ENCODE data around the gene RPUSD1. TPM values are rescaled to one million over a fixed set of nuclear protein-coding genes. Genes with fewer than 3 reads are reported as not detected.

Gene RPUSD1
- total RNA-seq, 1 donor from 2014 or later, result 28.5 TPM

DNA sequence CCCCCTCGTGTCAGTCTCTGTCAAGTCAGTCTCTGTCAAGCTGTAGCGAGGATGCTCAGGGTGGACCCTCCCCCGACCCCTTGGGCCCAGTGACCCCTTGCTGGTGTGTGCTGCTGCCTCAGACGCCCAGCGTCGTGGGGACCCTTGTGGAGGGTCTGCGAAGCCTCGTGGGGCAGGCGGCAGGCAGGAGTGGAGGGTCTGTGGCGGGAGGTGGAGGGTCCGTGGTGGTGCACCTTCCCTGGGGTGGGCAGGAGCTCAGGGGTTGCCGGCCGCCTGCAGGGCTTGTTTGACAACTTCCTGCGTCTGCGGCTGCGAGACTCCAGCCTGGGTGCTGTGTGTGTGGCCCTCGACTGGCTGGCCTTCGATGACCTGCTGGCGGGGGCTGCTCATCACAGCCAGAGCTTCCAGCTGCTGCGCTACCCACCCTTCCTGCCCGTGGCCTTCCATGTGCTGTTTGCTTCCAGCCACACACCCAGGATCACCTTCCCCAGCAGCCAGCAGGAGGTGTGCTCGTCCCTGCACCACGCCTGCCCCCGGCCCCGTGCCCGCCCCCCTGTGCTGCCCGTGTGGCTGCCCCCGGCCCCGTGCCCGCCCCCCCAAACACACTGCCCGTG lies 6.8 kb upstream of the RPUSD1 start:
- H3K4me3 Mint-ChIP-seq (ENCODE audit: unreplicated experiment), result no peak overlapping the region
- H3K4me1 Mint-ChIP-seq (ENCODE audit: low read depth, unreplicated experiment), result no peaks in the 10 kb centered on the region
- H3K36me3 Mint-ChIP-seq (ENCODE audit: unreplicated experiment), result no peaks in the 10 kb centered on the region
- H3K27ac Mint-ChIP-seq (ENCODE audit: unreplicated experiment), result no peak overlapping the region
- TF ChIP-seq, protein P1, sequence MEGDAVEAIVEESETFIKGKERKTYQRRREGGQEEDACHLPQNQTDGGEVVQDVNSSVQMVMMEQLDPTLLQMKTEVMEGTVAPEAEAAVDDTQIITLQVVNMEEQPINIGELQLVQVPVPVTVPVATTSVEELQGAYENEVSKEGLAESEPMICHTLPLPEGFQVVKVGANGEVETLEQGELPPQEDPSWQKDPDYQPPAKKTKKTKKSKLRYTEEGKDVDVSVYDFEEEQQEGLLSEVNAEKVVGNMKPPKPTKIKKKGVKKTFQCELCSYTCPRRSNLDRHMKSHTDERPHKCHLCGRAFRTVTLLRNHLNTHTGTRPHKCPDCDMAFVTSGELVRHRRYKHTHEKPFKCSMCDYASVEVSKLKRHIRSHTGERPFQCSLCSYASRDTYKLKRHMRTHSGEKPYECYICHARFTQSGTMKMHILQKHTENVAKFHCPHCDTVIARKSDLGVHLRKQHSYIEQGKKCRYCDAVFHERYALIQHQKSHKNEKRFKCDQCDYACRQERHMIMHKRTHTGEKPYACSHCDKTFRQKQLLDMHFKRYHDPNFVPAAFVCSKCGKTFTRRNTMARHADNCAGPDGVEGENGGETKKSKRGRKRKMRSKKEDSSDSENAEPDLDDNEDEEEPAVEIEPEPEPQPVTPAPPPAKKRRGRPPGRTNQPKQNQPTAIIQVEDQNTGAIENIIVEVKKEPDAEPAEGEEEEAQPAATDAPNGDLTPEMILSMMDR (IDR thresholded peaks at IDR 0.05; ENCODE audit: partially characterized antibody, unreplicated experiment), result no peak
- H3K9me3 Mint-ChIP-seq (ENCODE audit: unreplicated experiment), result peaks cover 5% of the 10 kb centered on the region
- no peak for DNase-seq
- H3K27me3 Mint-ChIP-seq (ENCODE audit: unreplicated experiment), result peaks cover 5% of the 10 kb centered on the region

- peaks cover 5% of the 10 kb centered on the region for H3K27me3 Mint-ChIP-seq (ENCODE audit: unreplicated experiment)
- no peak overlapping the region for H3K4me3 Mint-ChIP-seq (ENCODE audit: unreplicated experiment)
- no peaks in the 10 kb centered on the region for H3K36me3 Mint-ChIP-seq (ENCODE audit: unreplicated experiment)
- TF ChIP-seq, protein P1 (IDR thresholded peaks at IDR 0.05; ENCODE audit: partially characterized antibody, unreplicated experiment), result no peak
- no peak for DNase-seq
- peaks cover 5% of the 10 kb centered on the region for H3K9me3 Mint-ChIP-seq (ENCODE audit: unreplicated experiment)
- H3K4me1 Mint-ChIP-seq (ENCODE audit: low read depth, unreplicated experiment), result no peaks in the 10 kb centered on the region
- H3K27ac Mint-ChIP-seq (ENCODE audit: unreplicated experiment), result no peak overlapping the region
These were observed 6.1 kb upstream of the RPUSD1 start for GRCh38 chr16:794091-794822.

GRCh38 chr16:793414-793813 lies 5.2 kb upstream of the RPUSD1 start:
- TF ChIP-seq, protein P1 (IDR thresholded peaks at IDR 0.05; ENCODE audit: partially characterized antibody, unreplicated experiment), result no peak
- Mint-ChIP-seq H3K9me3 (ENCODE audit: unreplicated experiment) (peaks cover 5% of the 10 kb centered on the region), H3K4me3 (ENCODE audit: unreplicated experiment) (no peak overlapping the region), H3K27ac (ENCODE audit: unreplicated experiment) (no peak overlapping the region), H3K36me3 (ENCODE audit: unreplicated experiment) (no peaks in the 10 kb centered on the region), H3K4me1 (ENCODE audit: low read depth, unreplicated experiment) (no peaks in the 10 kb centered on the region), H3K27me3 (ENCODE audit: unreplicated experiment) (peaks cover 5% of the 10 kb centered on the region)
- DNase-seq, result no peak

DNA sequence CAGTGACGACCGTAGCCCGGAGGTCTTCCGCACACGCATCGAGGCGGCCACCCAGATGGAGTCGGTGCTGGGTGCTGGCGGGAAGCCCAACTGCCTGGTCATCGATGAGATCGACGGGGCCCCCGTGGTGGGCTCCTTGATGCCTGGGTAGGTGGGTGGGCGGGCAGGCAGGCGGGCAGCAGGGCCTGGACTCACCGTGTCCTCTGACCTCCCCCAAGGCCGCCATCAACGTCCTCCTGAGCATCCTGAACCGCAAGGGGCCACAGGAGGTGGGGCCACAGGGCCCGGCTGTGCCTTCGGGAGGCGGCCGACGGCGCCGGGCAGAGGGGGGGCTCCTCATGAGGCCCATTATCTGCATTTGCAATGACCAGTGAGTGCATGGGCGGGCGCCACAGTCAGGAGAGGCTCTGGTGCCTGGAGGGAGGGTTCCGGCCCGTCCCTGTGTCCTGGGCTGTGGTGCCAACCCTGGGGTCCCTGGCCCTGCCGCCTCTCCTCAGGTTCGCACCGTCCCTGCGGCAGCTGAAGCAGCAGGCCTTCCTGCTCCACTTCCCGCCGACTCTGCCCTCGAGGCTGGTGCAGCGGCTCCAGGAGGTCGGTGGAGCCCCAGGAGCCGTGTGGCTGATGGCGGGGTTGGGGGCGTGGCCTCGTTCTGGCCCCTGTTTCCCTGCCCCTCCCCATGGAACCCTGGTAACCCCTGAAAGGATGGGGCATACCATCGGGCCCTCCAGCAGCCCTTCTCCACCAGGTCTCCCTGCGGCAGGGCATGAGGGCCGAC lies 4.2 kb upstream of the RPUSD1 start:
- Mint-ChIP-seq H3K4me1 (ENCODE audit: low read depth, unreplicated experiment) (no peaks in the 10 kb centered on the region), H3K4me3 (ENCODE audit: unreplicated experiment) (no peak overlapping the region), H3K27me3 (ENCODE audit: unreplicated experiment) (peaks cover 5% of the 10 kb centered on the region), H3K9me3 (ENCODE audit: unreplicated experiment) (peaks cover 5% of the 10 kb centered on the region), H3K36me3 (ENCODE audit: unreplicated experiment) (no peaks in the 10 kb centered on the region), H3K27ac (ENCODE audit: unreplicated experiment) (no peak overlapping the region)
- TF ChIP-seq, protein P1 (IDR thresholded peaks at IDR 0.05; ENCODE audit: partially characterized antibody, unreplicated experiment), result no peak
- no peak for DNase-seq

All from glutamatergic neuron (in vitro differentiated cells).